Measurements from ENCODE around the gene RYR2.

Gene RYR2

DNA sequence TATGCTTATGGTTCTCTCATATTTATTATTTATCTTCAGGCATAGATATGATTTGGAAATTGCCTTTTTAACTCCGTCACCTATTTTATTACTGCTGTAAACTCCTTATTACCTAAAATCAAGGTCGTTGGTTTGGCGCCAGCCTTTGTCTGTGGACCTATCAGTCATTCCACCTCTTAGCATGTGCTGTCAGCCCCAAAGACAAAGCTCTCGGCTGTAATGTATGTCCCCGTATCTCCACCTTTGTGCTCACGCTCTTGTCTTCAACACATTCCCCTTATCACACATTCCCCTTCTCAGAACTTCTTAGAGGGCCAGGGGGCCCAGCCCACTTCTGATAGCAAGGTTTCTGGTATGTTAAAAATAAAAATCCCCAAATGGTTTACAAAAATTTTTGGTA, 342.2 kb downstream of the RYR2 start:
- no peak overlapping the region for H3K4me3 Mint-ChIP-seq
- H3K9me3 Mint-ChIP-seq = no peaks in the 10 kb centered on the region
- ATAC-seq = no peak
- H3K27ac Mint-ChIP-seq = no peak overlapping the region
- no peaks in the 10 kb centered on the region for H3K36me3 Mint-ChIP-seq
- H3K27me3 Mint-ChIP-seq = no peaks in the 10 kb centered on the region
- no peaks in the 10 kb centered on the region for H3K4me1 Mint-ChIP-seq

DNA sequence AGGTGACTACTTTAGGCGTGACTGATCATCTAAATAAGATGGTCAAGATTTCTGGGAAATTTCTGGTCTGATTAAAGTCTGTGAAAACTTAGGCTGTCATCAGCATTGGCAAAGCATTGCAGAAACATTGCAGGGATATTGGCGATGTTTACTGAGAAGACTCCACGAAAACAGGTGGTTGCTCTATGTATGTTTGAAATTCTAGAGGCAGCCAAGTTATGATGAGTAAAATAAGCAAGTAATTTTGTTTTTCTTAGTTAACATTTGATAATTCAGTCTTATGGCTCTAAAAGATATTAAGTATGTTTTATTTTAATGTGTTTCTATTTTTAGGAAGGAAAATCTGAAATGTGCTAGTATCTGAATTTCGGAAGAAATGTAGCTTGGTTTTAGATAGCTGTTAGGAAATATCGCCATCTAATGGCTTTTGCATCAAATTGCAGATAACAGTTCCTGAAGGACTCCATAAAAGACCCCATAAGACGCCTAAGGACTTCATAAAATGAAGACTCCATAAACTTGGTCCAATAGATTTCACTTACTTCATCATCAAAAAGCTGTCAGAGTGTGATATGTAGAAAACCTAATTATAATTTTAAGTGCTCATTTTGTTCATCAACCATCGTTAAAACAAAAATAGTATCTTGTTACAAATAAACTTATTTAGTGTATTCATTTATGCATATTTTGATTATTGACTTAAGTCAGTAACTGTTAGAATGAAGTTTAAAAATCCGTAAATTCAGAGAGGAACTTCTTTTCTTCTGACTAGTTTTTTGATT, 344.6 kb downstream of the RYR2 start:
- no peaks in the 10 kb centered on the region for H3K36me3 Mint-ChIP-seq
- no peaks in the 10 kb centered on the region for H3K27me3 Mint-ChIP-seq
- H3K9me3 Mint-ChIP-seq = no peaks in the 10 kb centered on the region
- H3K4me3 Mint-ChIP-seq = no peak overlapping the region
- H3K4me1 Mint-ChIP-seq = no peaks in the 10 kb centered on the region
- H3K27ac Mint-ChIP-seq = no peak overlapping the region
- ATAC-seq = no peak

DNA sequence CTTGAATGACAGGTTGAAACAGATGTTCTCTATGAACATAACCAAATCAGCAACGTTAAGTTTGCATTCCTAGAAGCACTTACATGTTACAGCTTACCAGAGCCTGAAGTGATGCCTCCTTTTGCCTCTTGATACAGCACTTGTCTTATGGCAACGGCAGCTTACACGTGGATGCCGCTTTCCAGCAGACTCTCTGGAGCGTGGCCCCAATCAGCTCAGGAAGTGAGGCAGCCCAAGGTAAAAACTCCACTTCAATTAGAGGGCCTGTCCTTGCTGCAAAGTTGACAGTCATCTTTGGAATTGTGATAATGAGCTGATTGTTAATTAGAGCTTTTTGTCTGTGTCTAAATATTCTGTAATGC, 345.1 kb downstream of the RYR2 start:
- ATAC-seq = no peak
- H3K36me3 Mint-ChIP-seq = no peaks in the 10 kb centered on the region
- H3K4me1 Mint-ChIP-seq = no peaks in the 10 kb centered on the region
- no peaks in the 10 kb centered on the region for H3K27me3 Mint-ChIP-seq
- no peak overlapping the region for H3K4me3 Mint-ChIP-seq
- no peak overlapping the region for H3K27ac Mint-ChIP-seq
- H3K9me3 Mint-ChIP-seq = no peaks in the 10 kb centered on the region

DNA sequence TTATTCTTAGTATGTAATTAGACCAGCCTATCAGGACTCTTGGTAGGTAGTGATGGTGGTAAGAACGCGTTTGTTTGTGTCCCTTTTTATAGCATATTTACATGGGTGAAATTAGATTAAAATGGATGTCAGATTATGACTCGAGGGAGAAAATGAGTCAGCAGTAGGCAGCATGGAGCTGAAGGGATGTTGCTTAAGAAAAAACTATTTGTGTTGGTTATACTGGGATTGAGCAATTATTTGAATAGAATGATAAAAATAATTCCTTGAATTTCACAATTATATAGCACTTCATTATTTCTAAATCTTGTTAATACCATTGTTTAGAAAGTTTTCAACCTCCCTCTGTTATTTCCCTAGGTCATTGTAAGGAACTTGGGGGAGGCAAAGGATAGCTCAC, 348.8 kb downstream of the RYR2 start:
- no peak overlapping the region for H3K4me3 Mint-ChIP-seq
- ATAC-seq = no peak
- no peaks in the 10 kb centered on the region for H3K4me1 Mint-ChIP-seq
- H3K27me3 Mint-ChIP-seq = no peaks in the 10 kb centered on the region
- H3K36me3 Mint-ChIP-seq = no peaks in the 10 kb centered on the region
- H3K27ac Mint-ChIP-seq = no peak overlapping the region
- no peaks in the 10 kb centered on the region for H3K9me3 Mint-ChIP-seq

- Mint-ChIP-seq H3K27me3 (no peaks in the 10 kb centered on the region), H3K9me3 (no peaks in the 10 kb centered on the region), H3K36me3 (no peaks in the 10 kb centered on the region), H3K27ac (no peak overlapping the region), H3K4me3 (no peak overlapping the region), H3K4me1 (no peaks in the 10 kb centered on the region)
- no peak for ATAC-seq
Observed at GRCh38 chr1:237393632-237394031, 351.6 kb downstream of the RYR2 start.

DNA sequence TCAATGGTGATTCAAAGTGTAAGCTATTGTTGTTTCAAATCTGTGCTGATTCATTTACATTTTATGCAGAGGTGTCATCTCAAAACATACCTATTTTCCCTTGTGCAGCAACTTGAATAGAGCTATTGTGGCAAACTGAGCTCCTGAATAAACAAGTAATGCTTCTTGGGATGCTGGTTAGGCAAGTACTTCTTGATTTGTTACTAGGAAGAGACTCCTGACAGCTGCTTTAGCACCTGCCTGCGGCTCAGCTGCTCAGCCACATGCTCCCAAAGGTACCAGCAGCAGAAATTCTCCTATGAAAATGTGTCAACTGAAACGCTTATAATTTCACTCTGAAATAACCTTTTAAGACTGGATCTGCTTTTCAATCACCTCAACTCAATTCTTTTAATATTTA, 352.3 kb downstream of the RYR2 start:
- H3K27me3 Mint-ChIP-seq = no peaks in the 10 kb centered on the region
- no peak overlapping the region for H3K4me3 Mint-ChIP-seq
- H3K9me3 Mint-ChIP-seq = no peaks in the 10 kb centered on the region
- no peaks in the 10 kb centered on the region for H3K4me1 Mint-ChIP-seq
- no peak for ATAC-seq
- H3K27ac Mint-ChIP-seq = no peak overlapping the region
- H3K36me3 Mint-ChIP-seq = no peaks in the 10 kb centered on the region

DNA sequence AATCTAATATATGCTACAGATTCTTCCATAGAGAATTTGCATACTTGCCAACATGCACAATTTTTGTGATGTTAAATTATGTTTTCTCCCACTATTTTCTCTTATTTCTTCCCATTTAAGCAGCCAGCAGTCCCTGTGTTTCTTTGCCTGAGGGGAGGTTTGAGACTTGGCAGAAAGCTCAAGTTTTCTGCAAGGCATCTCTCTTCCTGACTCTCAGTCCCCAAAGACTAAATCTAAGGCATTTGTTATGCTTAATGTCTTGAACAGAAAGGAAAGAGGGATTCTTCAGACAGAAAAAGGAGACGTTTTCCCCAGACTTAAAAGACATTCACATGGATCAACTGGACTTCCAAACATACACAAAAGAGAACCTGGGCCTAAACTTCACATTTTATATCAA, 354.4 kb downstream of the RYR2 start:
- Mint-ChIP-seq H3K4me3 (no peak overlapping the region), H3K4me1 (no peaks in the 10 kb centered on the region), H3K36me3 (no peaks in the 10 kb centered on the region), H3K27ac (no peak overlapping the region), H3K9me3 (peaks cover 4% of the 10 kb centered on the region), H3K27me3 (no peaks in the 10 kb centered on the region)
- ATAC-seq = no peak

DNA sequence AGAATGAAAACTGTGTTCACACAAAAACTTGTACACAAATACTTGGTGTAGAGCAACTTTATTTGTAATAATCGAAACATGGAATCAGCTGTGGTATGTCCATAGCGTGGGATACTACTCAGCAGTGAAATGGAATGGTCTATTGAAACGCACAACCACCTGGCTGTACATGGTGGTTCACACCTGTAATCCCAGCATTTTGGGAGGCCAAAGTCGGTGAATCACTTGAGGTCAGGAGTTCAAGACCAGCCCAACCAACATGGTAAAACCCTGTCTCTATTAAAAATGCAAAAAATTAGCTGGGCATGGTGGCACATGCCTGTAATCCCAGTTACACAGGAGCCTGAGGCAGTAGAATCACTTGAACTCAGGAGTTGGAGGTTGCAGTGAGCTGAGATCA, 356.8 kb downstream of the RYR2 start:
- no peak overlapping the region for H3K27ac Mint-ChIP-seq
- H3K27me3 Mint-ChIP-seq = no peaks in the 10 kb centered on the region
- no peak overlapping the region for H3K4me3 Mint-ChIP-seq
- ATAC-seq = no peak
- H3K9me3 Mint-ChIP-seq = peaks cover 12% of the 10 kb centered on the region
- H3K36me3 Mint-ChIP-seq = no peaks in the 10 kb centered on the region
- no peaks in the 10 kb centered on the region for H3K4me1 Mint-ChIP-seq

- H3K27me3 Mint-ChIP-seq = no peaks in the 10 kb centered on the region
- no peak overlapping the region for H3K4me3 Mint-ChIP-seq
- H3K27ac Mint-ChIP-seq = no peak overlapping the region
- no peaks in the 10 kb centered on the region for H3K4me1 Mint-ChIP-seq
- peaks cover 18% of the 10 kb centered on the region for H3K9me3 Mint-ChIP-seq
- no peak for ATAC-seq
- no peaks in the 10 kb centered on the region for H3K36me3 Mint-ChIP-seq
Observed at GRCh38 chr1:237405912-237406311, 363.9 kb downstream of the RYR2 start.

DNA sequence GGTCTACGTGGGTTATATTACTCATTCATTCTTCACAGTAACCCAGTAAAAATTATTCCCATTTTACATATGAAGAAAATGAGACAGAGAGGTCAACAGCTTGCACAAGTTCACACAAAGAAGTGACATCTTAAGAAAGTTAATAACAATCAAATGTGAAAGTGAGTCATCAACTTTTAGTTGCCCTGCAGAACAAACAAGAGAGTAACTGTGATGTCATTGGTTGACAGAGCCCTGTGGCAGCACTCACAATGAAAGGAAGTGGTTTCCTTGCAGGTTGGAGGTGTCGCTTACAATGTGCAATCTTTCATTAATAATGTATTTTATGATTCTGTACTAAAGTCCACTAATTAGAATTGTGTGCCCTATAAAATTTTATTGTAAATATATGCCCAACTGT, 369.6 kb downstream of the RYR2 start:
- Mint-ChIP-seq H3K9me3 (peaks cover 3% of the 10 kb centered on the region), H3K27ac (no peak overlapping the region), H3K4me3 (no peak overlapping the region), H3K27me3 (no peaks in the 10 kb centered on the region), H3K36me3 (no peaks in the 10 kb centered on the region), H3K4me1 (no peaks in the 10 kb centered on the region)
- no peak for ATAC-seq

GRCh38 chr1:237416924-237417655, 375.1 kb downstream of the RYR2 start:
- H3K4me1 Mint-ChIP-seq = no peaks in the 10 kb centered on the region
- no peaks in the 10 kb centered on the region for H3K27me3 Mint-ChIP-seq
- H3K4me3 Mint-ChIP-seq = no peak overlapping the region
- H3K27ac Mint-ChIP-seq = no peak overlapping the region
- no peaks in the 10 kb centered on the region for H3K9me3 Mint-ChIP-seq
- H3K36me3 Mint-ChIP-seq = no peaks in the 10 kb centered on the region
- ATAC-seq = no peak

DNA sequence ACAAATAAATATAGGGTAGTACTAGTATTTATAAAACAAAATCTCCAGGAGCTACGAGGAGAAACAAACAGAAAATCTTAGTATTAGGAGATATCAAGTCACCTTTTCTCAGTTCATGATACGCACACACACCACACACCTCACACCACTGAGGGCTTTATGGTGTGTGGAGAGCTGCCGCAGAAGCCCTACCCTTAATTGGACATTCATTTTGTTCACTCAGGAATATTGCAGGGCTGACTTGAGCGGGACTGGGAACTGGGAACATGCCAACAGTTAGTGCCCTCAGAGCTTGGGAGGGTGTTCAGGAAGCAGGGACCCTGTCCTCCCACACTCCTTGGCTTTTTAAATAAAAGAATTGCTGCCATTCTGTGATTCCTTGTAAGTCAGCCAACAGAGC, 386.8 kb downstream of the RYR2 start:
- Mint-ChIP-seq H3K27ac (no peak overlapping the region), H3K4me1 (no peaks in the 10 kb centered on the region)
- no peak for ATAC-seq

DNA sequence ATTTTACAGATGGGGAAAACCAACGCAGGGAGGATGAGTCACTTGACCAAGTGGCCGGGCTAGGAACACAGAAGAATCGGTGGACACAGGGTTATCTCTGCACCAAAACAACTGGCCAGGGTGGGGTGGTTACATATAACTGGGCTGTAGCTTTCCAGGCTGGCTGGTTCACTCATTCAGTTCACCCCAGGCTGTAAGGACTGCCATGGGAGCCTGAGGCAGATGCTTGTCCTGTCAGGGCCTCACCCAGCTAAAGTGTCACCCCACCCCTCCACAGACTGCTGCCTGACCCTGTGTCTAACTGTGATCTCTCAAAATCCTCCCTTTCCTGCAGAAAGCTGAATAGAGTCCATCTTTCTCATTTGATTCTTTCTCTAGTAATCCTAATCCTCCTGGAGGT, 387.3 kb downstream of the RYR2 start:
- Mint-ChIP-seq H3K4me3 (no peak overlapping the region), H3K27me3 (no peaks in the 10 kb centered on the region), H3K4me1 (no peaks in the 10 kb centered on the region), H3K36me3 (no peaks in the 10 kb centered on the region), H3K27ac (no peak overlapping the region), H3K9me3 (no peaks in the 10 kb centered on the region)
- ATAC-seq = no peak

More for the DNA sequence above, 386.8 kb downstream of the RYR2 start:
- Mint-ChIP-seq H3K36me3 (no peaks in the 10 kb centered on the region), H3K9me3 (peaks cover under 1% of the 10 kb centered on the region), H3K27me3 (no peaks in the 10 kb centered on the region), H3K4me3 (no peak overlapping the region)

DNA sequence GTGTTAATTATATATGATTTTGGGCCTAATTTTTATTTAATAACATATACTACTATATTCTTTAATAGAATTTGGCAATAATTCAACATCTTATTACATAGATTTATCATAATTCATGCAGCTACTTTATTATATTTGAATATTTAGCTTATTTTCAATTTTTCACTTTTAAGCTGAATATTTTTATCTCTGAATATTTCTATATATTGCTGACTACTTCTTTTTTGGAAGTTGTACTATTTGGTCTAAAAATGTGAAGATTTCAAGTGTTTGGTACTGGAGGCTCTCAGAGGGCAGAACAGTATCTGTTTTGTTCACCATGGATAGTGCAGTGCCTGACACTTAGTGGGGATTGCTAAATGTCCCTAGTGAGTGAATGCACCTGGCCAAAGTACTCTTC, 389.5 kb downstream of the RYR2 start:
- Mint-ChIP-seq H3K9me3 (no peaks in the 10 kb centered on the region), H3K4me3 (no peak overlapping the region), H3K27me3 (no peaks in the 10 kb centered on the region), H3K4me1 (no peaks in the 10 kb centered on the region), H3K36me3 (no peaks in the 10 kb centered on the region), H3K27ac (no peak overlapping the region)
- ATAC-seq = no peak

- Mint-ChIP-seq H3K4me1 (peaks cover 11% of the 10 kb centered on the region), H3K9me3 (peaks cover 2% of the 10 kb centered on the region), H3K27ac (no peak overlapping the region), H3K4me3 (no peak overlapping the region), H3K27me3 (no peaks in the 10 kb centered on the region), H3K36me3 (no peaks in the 10 kb centered on the region)
- no peak for ATAC-seq
Observed at GRCh38 chr1:237440346-237440745, 398.4 kb downstream of the RYR2 start.

- Mint-ChIP-seq H3K4me1 (peaks cover 11% of the 10 kb centered on the region), H3K27me3 (no peaks in the 10 kb centered on the region), H3K4me3 (no peak overlapping the region)
Observed at GRCh38 chr1:237444120-237444790, 402.3 kb downstream of the RYR2 start.

More at GRCh38 chr1:237444120-237444790, 402.3 kb downstream of the RYR2 start:
- Mint-ChIP-seq H3K36me3 (no peaks in the 10 kb centered on the region), H3K27ac (no peak overlapping the region), H3K9me3 (peaks cover 4% of the 10 kb centered on the region)
- ATAC-seq = no peak
